K562 (cell line): ENCODE measurements around the gene IFFO2. TPM values are rescaled to one million over a fixed set of nuclear protein-coding genes. Genes with fewer than 3 reads are reported as not detected.

Experiments used
- ADNP ChIP-seq: fragments of 200-800 bp; sonication (Bioruptor generic); IDR thresholded peaks from 2 replicates; pipeline ENCODE4 v1.6.1; 2016; ENCODE audit warnings: missing genetic modification characterization, missing compliant biosample characterization
- BRD4 ChIP-seq: fragments of 200-600 bp; sonication (generic); IDR thresholded peaks from 2 replicates; pipeline ENCODE4 v1.6.1; 2017; ENCODE audit warnings: inconsistent platforms
- CBX2 ChIP-seq: fragments of 200-600 bp; sonication (generic); IDR thresholded peaks from one replicate; pipeline ENCODE4 v1.6.1; 2012; ENCODE audit warnings: mild to moderate bottlenecking, low read length, inconsistent platforms; ENCODE audit not compliant: insufficient read depth, poor library complexity, severe bottlenecking
- DNMT1 ChIP-seq: fragments of 450-650 bp; IDR thresholded peaks from 2 replicates; pipeline ENCODE4 v1.6.1; 2016; ENCODE audit warnings: antibody characterized with exemption, mild to moderate bottlenecking
- ETV1 ChIP-seq: fragments of 450-650 bp; conservative IDR thresholded peaks from 2 replicates; pipeline ENCODE4 v1.6.1; 2016; ENCODE audit warnings: missing genetic modification characterization, control low read depth, low read depth, missing compliant biosample characterization
- ETV5 ChIP-seq: sonication (generic); formaldehyde crosslinking; IDR thresholded peaks from 2 replicates; pipeline ENCODE4 v1.4.0; 2020; ENCODE audit warnings: low read depth, mild to moderate bottlenecking, missing genetic modification reagents
- FOXA1 ChIP-seq: fragments of 450-650 bp; IDR thresholded peaks from 2 replicates; pipeline ENCODE4 v1.6.1; 2016; ENCODE audit warnings: mild to moderate bottlenecking, borderline replicate concordance
- MIER1 ChIP-seq: fragments of 450-650 bp; IDR thresholded peaks from 2 replicates; pipeline ENCODE4 v1.6.1; 2016; ENCODE audit warnings: antibody characterized with exemption, mild to moderate bottlenecking, low read depth
- MNT ChIP-seq, 2 experiments: fragments of 450-650 bp; conservative IDR thresholded peaks; 2 replicates each; pipeline ENCODE4 v1.6.1; 2017; ENCODE audit warnings: mild to moderate bottlenecking in 2 of 2, moderate library complexity in 2 of 2
- NRF1 ChIP-seq, 2 experiments: fragments of 450-650 bp; IDR thresholded peaks in 1 of 2; conservative IDR thresholded peaks in 1 of 2; 2 replicates each; pipeline ENCODE4 v1.6.1; 2014; ENCODE audit warnings: mild to moderate bottlenecking in 2 of 2
- RCOR1 ChIP-seq, 2 experiments: IDR thresholded peaks; 2 replicates each; pipeline ENCODE4 v1.6.1; 2012; ENCODE audit warnings: low read depth in 2 of 2, low read length in 2 of 2, borderline replicate concordance in 1 of 2, improper control_type of control experiment in 1 of 2
- RHOXF2B ChIP-seq: fragments of 250-450 bp; sonication (Bioruptor Pico); conservative IDR thresholded peaks from 2 replicates; pipeline ENCODE4 v1.5.1; 2021
- TGIF2 ChIP-seq: sonication (generic); formaldehyde crosslinking; IDR thresholded peaks from 2 replicates; pipeline ENCODE4 v1.8.1; 2022; ENCODE audit warnings: mild to moderate bottlenecking, missing genetic modification reagents, moderate library complexity
- ZNF174 ChIP-seq: fragments of 250-450 bp; sonication (Bioruptor Pico); IDR thresholded peaks from 2 replicates; pipeline ENCODE4 v1.4.0; 2020; ENCODE audit warnings: mild to moderate bottlenecking
- ZNF436 ChIP-seq: fragments of 250-450, 450-650 bp; sonication (Bioruptor Pico); formaldehyde crosslinking; IDR thresholded peaks from 2 replicates; pipeline ENCODE4 v1.7.0; 2020; ENCODE audit warnings: mild to moderate bottlenecking
- ZNF444 ChIP-seq: fragments of 250-450 bp; sonication (Bioruptor Pico); IDR thresholded peaks from 2 replicates; pipeline ENCODE4 v1.4.0; 2020; ENCODE audit warnings: mild to moderate bottlenecking, moderate library complexity
- polyA plus RNA-seq, 8 experiments: library from polyadenylated mRNA; depleted of rRNA in 4 of 8; stranded (reverse) in 5 of 8; unstranded in 3 of 8; fragments of >200 nt; fragmentation: Nextera tagmentation in 2 of 8; fragmentation: Illumina TruSeq in 1 of 8; extraction: Ambion mirVana in 2 of 8; extraction: Trizol in 1 of 8; gene quantifications; 2 replicates each; pipeline versions ENCODE4 v1.2.1 to v1.2.3, GENCODE V29; 2011 to 2014; ENCODE audit warnings: inconsistent platforms in 1 of 8, missing spikeins in 1 of 8
- total RNA-seq, 7 experiments: library from RNA; depleted of rRNA in 6 of 7; stranded (reverse); fragments of >200 nt in 6 of 7; fragmentation: Illumina TruSeq in 2 of 7; extraction: Trizol in 2 of 7; gene quantifications; 2 replicates each; pipeline versions ENCODE4 v1.2.1 to v1.2.3, GENCODE V29; 2011 to 2021; ENCODE audit warnings: low replicate concordance in 1 of 7
- TF ChIP-seq, protein P1 (sequence below): fragments of 450-650 bp; IDR thresholded peaks from 2 replicates; pipeline ENCODE4 v1.6.1; 2016; ENCODE audit warnings: missing biosample characterization, missing genetic modification characterization
- TF ChIP-seq, protein P2 (sequence below): fragments of 450-650 bp; formaldehyde crosslinking; IDR thresholded peaks from 2 replicates; pipeline ENCODE4 v1.4.0; 2020; ENCODE audit warnings: mild to moderate bottlenecking, moderate library complexity
- TF ChIP-seq, protein P3 (sequence below), 3 experiments: fragments of 200-800 bp in 1 of 3; sonication (Bioruptor generic) in 1 of 3; sonication (generic) in 1 of 3; formaldehyde crosslinking in 1 of 3; IDR thresholded peaks; 2 replicates each; pipeline versions ENCODE4 v1.6.1 to v1.8.0; 2016 to 2022; ENCODE audit warnings: mild to moderate bottlenecking in 2 of 3, missing compliant biosample characterization in 2 of 3, missing genetic modification characterization in 2 of 3, missing genetic modification reagents in 1 of 3

Gene IFFO2
- total and polyA plus RNA-seq, 9 of the 15 experiments (the other 6 are each of a cell fraction or from before 2014, with no cell fraction given), result 0.15 to 1.0 (median 0.44) TPM; not detected in 2

- TF ChIP-seq, protein P1, sequence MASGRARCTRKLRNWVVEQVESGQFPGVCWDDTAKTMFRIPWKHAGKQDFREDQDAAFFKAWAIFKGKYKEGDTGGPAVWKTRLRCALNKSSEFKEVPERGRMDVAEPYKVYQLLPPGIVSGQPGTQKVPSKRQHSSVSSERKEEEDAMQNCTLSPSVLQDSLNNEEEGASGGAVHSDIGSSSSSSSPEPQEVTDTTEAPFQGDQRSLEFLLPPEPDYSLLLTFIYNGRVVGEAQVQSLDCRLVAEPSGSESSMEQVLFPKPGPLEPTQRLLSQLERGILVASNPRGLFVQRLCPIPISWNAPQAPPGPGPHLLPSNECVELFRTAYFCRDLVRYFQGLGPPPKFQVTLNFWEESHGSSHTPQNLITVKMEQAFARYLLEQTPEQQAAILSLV, result no peak
- no peak for TF ChIP-seq DNMT1
- TF ChIP-seq ETV1 (tag), result peak; percentile 66
- no peak for TF ChIP-seq FOXA1
- peak in 1 of 2 experiments; percentile 53; a peak in 2 of 4 replicates for TF ChIP-seq MNT (conservative IDR thresholded peaks at IDR 0.05)
- TF ChIP-seq ETV5 (CRISPR knock-in tag), result no peak; the same call in 1 of the 2 replicates
- TF ChIP-seq BRD4, result no peak
- no peak for TF ChIP-seq ADNP
- TF ChIP-seq MIER1, result no peak
- TF ChIP-seq, protein P2, sequence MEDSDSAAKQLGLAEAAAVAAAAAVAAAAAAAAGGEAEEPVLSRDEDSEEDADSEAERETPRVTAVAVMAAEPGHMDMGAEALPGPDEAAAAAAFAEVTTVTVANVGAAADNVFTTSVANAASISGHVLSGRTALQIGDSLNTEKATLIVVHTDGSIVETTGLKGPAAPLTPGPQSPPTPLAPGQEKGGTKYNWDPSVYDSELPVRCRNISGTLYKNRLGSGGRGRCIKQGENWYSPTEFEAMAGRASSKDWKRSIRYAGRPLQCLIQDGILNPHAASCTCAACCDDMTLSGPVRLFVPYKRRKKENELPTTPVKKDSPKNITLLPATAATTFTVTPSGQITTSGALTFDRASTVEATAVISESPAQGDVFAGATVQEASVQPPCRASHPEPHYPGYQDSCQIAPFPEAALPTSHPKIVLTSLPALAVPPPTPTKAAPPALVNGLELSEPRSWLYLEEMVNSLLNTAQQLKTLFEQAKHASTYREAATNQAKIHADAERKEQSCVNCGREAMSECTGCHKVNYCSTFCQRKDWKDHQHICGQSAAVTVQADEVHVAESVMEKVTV (CRISPR knock-in tag), result no peak
- TF ChIP-seq, protein P3, sequence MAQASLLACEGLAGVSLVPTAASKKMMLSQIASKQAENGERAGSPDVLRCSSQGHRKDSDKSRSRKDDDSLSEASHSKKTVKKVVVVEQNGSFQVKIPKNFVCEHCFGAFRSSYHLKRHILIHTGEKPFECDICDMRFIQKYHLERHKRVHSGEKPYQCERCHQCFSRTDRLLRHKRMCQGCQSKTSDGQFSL (CRISPR knock-in tag; IDR thresholded peaks at IDR 0.05), result peak; percentile 28; the same call in 1 of the 2 replicates
- TF ChIP-seq, protein P3 (tag; IDR thresholded peaks at IDR 0.05), result no peak
- no peak for TF ChIP-seq RHOXF2B (CRISPR knock-in tag)
- 0 out of 4 replicates have a peak, but pooled peaks of 1 of the 2 experiments have one; percentile 3 for TF ChIP-seq RCOR1 (IDR thresholded peaks at IDR 0.05; ENCODE audit: borderline replicate concordance in 1 of 2, low read depth in 2 of 2, low read length in 2 of 2)
- no peak for TF ChIP-seq ZNF174
- TF ChIP-seq ZNF444, result no peak
- TF ChIP-seq TGIF2 (CRISPR knock-in tag), result no peak
- no peak for TF ChIP-seq CBX2
- peak in 1 of 2 experiments; percentile 28; a peak in 2 of 4 replicates for TF ChIP-seq NRF1 (conservative IDR thresholded peaks at IDR 0.05 in 1 of 2, IDR thresholded peaks at IDR 0.05 in 1 of 2)
- TF ChIP-seq ZNF436 (CRISPR knock-in tag), result no peak
These were observed 102.0 kb downstream of the IFFO2 start (continued) for GRCh38 chr1:18854331-18855025.
